Right atrium auricular region (tissue), 2 donors: ENCODE data around the gene RNF180. TPM values are rescaled to one million over a fixed set of nuclear protein-coding genes. Genes with fewer than 3 reads are reported as not detected.
A peak's percentile ranks its signal among the peaks of the same experiment; 100 is the strongest.

Experiments
- DNase-seq: peaks from one replicate; pipeline ENCODE4 v3.0.0-alpha.2; 2019; ENCODE audit warnings: low spot score
- H3K27ac ChIP-seq, 2 donors: fragments of 200-600 bp; sonication (generic); 1 replicate in 1 of 2; 2 replicates in 1 of 2; pipeline ENCODE4 v1.5.1; 2016 to 2019
- H3K27me3 ChIP-seq, 2 donors: fragments of 200-600 bp; sonication (generic); one replicate each; pipeline versions ENCODE4 v1.5.1 to v1.6.0; 2017 to 2019
- H3K36me3 ChIP-seq: fragments of 200-600 bp; sonication (generic); one replicate; pipeline ENCODE4 v1.5.1; 2016
- H3K4me1 ChIP-seq, 2 donors: fragments of 200-600 bp; sonication (generic); one replicate each; pipeline versions ENCODE4 v1.5.1 to v1.6.0; 2017 to 2019
- H3K4me3 ChIP-seq, 2 donors: fragments of 200-600 bp; sonication (generic); 1 replicate in 1 of 2; 2 replicates in 1 of 2; pipeline ENCODE4 v1.5.1; 2017 to 2019; ENCODE audit warnings: mild to moderate bottlenecking in 1 of 2, moderate library complexity in 1 of 2
- H3K9me3 ChIP-seq, 2 donors: fragments of 200-600 bp; sonication (generic); one replicate each; pipeline ENCODE4 v1.5.1; 2019
- total RNA-seq, 2 donors: library from RNA; depleted of rRNA; stranded (reverse); fragments of >200 nt; gene quantifications; one replicate each; pipeline ENCODE4 v1.1.0, GENCODE V29; 2016
- TF ChIP-seq, protein P1 (sequence below), 2 donors: fragments of 200-600 bp; sonication (generic); IDR thresholded peaks; one replicate each; pipeline ENCODE4 v1.5.1; 2019; ENCODE audit warnings: antibody characterized with exemption in 2 of 2

Gene RNF180
- total RNA-seq, 2 donors from 2014 or later = 17.8 to 21.1 TPM

DNA sequence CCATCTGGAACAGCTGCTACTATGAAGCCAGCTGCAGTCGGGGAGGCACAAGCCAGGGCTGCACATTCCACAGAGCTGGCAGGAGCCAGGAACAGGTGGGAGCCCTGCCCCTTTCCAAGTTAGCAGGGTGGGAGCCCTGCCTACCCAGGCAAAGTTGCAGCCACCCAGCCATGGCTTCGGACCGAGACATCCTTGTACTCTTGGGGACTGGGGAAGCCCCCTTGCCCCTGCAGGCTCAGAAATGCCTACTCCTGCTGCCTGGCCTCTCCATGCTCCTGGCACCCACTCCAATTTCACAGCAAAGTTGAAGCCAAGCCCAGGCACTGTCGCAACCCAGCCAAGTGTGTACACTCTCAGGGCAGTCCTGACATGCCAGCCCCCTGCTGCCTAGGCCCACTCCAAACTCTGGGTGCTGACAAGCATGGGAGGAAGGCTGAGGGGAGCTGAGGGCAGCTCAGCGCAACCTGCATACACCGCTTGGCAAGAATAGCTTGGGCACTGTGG, 165.1 kb downstream of the RNF180 start:
- Histone ChIP-seq H3K27ac (peak overlapping the region; percentile 41 to 73), H3K4me1 (peaks cover 0 to 25% of the 10 kb centered on the region in 2 donors), H3K4me3 (no peak overlapping the region), H3K9me3 (peaks cover 0 to 10% of the 10 kb centered on the region in 2 donors), H3K36me3 (peaks cover 1% of the 10 kb centered on the region), H3K27me3 (no peaks in the 10 kb centered on the region)
- no peak for DNase-seq
- TF ChIP-seq, protein P1, sequence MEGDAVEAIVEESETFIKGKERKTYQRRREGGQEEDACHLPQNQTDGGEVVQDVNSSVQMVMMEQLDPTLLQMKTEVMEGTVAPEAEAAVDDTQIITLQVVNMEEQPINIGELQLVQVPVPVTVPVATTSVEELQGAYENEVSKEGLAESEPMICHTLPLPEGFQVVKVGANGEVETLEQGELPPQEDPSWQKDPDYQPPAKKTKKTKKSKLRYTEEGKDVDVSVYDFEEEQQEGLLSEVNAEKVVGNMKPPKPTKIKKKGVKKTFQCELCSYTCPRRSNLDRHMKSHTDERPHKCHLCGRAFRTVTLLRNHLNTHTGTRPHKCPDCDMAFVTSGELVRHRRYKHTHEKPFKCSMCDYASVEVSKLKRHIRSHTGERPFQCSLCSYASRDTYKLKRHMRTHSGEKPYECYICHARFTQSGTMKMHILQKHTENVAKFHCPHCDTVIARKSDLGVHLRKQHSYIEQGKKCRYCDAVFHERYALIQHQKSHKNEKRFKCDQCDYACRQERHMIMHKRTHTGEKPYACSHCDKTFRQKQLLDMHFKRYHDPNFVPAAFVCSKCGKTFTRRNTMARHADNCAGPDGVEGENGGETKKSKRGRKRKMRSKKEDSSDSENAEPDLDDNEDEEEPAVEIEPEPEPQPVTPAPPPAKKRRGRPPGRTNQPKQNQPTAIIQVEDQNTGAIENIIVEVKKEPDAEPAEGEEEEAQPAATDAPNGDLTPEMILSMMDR (IDR thresholded peaks at IDR 0.05) = no peak

GRCh38 chr5:64331597-64332277, 166.1 kb downstream of the RNF180 start:
- Histone ChIP-seq H3K4me1 (peaks cover 0 to 25% of the 10 kb centered on the region in 2 donors), H3K36me3 (no peaks in the 10 kb centered on the region), H3K9me3 (peaks cover 0 to 2% of the 10 kb centered on the region in 2 donors), H3K4me3 (no peak overlapping the region), H3K27me3 (no peaks in the 10 kb centered on the region), H3K27ac (peak overlapping the region; percentile 41 to 73)
- DNase-seq = no peak
- TF ChIP-seq, protein P1 (IDR thresholded peaks at IDR 0.05) = no peak

DNA sequence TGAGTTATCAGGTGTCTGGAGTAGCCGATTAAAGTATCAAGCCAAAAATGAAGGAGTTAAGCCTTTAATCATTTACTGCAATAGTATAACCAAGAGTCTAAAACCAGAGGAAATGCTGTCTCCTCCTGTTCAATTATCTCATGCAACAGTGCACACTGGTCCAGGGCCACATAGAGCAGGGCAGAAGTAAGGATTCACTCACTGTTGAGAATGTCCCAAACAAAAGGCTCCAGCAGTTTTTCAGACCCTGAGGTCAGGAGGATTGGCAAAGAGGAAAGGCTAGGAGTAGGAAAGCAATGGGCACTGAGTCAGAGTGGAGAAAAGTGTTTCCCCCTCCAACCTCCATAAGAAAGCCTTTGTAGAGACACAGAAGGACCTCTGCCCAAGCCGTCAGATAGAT, 168.2 kb downstream of the RNF180 start:
- H3K27me3 ChIP-seq = no peaks in the 10 kb centered on the region
- peaks cover 0 to 25% of the 10 kb centered on the region in 2 donors for H3K4me1 ChIP-seq
- no peak overlapping the region for H3K4me3 ChIP-seq

GRCh38 chr5:64339769-64340168, 174.1 kb downstream of the RNF180 start:
- H3K4me3 ChIP-seq = no peak overlapping the region
- no peak for DNase-seq
- peaks cover 0 to 10% of the 10 kb centered on the region in 2 donors for H3K9me3 ChIP-seq
- no peaks in the 10 kb centered on the region for H3K4me1 ChIP-seq
- H3K36me3 ChIP-seq = no peaks in the 10 kb centered on the region
- no peaks in the 10 kb centered on the region for H3K27me3 ChIP-seq
- no peak overlapping the region for H3K27ac ChIP-seq
- TF ChIP-seq, protein P1 (IDR thresholded peaks at IDR 0.05) = no peak

More for the DNA sequence above, 168.2 kb downstream of the RNF180 start:
- DNase-seq = no peak
- Histone ChIP-seq H3K36me3 (no peaks in the 10 kb centered on the region), H3K27ac (no peak overlapping the region), H3K9me3 (no peaks in the 10 kb centered on the region)
- TF ChIP-seq, protein P1 (IDR thresholded peaks at IDR 0.05) = no peak

GRCh38 chr5:64340293-64340692, 174.7 kb downstream of the RNF180 start:
- no peaks in the 10 kb centered on the region for H3K4me1 ChIP-seq
- no peak overlapping the region for H3K4me3 ChIP-seq
- H3K27me3 ChIP-seq = no peaks in the 10 kb centered on the region
- H3K27ac ChIP-seq = no peak overlapping the region
- H3K9me3 ChIP-seq = peaks cover 0 to 10% of the 10 kb centered on the region in 2 donors
- no peak for DNase-seq
- no peaks in the 10 kb centered on the region for H3K36me3 ChIP-seq
- TF ChIP-seq, protein P1 (IDR thresholded peaks at IDR 0.05) = no peak
